HCT116 (cell line): Measurements from ENCODE around the gene NCOA1.

Experiments used
- CEBPB ChIP-seq: IDR thresholded peaks from 2 replicates; pipeline ENCODE4 v1.6.1; 2012; ENCODE audit warnings: low read depth
- EZH2 ChIP-seq: fragments of 200-600 bp; sonication (generic); IDR thresholded peaks from 2 replicates; pipeline ENCODE4 v1.6.1; 2017; ENCODE audit warnings: antibody characterized with exemption, mixed run types
- POLR2AphosphoS5 ChIP-seq: IDR thresholded peaks from 2 replicates; pipeline ENCODE4 v1.6.1; 2011; ENCODE audit warnings: mild to moderate bottlenecking, low read depth, low read length, moderate library complexity
- ZNF274 ChIP-seq: fragments of 200-500 bp; sonication (Bioruptor generic); IDR thresholded peaks from 2 replicates; pipeline ENCODE4 v1.6.1; 2014; ENCODE audit warnings: mild to moderate bottlenecking, low read depth, low read length, inconsistent platforms
- TF ChIP-seq, protein P1 (sequence below), 3 experiments: fragments of 200-600 bp in 1 of 3; sonication (generic) in 1 of 3; IDR thresholded peaks in 2 of 3; conservative IDR thresholded peaks in 1 of 3; 2 replicates each; pipeline ENCODE4 v1.5.1; 2012 to 2017; ENCODE audit warnings: low read depth in 2 of 3, low read length in 2 of 3, antibody characterized with exemption in 1 of 3, borderline replicate concordance in 1 of 3, control low read depth in 1 of 3, mild to moderate bottlenecking in 1 of 3, mixed read lengths in 1 of 3, mixed run types in 1 of 3, moderate library complexity in 1 of 3; ENCODE audit not compliant: insufficient read depth in 1 of 3
- TF ChIP-seq, protein P2 (sequence below): IDR thresholded peaks from 2 replicates; pipeline ENCODE4 v1.6.1; 2012
- TF ChIP-seq, protein P3 (sequence below): IDR thresholded peaks from 2 replicates; pipeline ENCODE4 v1.6.1; 2012; ENCODE audit warnings: low read depth

GRCh38 chr2:24743924-24744323 lies 252.9 kb downstream of the NCOA1 start:
- TF ChIP-seq, protein P1, sequence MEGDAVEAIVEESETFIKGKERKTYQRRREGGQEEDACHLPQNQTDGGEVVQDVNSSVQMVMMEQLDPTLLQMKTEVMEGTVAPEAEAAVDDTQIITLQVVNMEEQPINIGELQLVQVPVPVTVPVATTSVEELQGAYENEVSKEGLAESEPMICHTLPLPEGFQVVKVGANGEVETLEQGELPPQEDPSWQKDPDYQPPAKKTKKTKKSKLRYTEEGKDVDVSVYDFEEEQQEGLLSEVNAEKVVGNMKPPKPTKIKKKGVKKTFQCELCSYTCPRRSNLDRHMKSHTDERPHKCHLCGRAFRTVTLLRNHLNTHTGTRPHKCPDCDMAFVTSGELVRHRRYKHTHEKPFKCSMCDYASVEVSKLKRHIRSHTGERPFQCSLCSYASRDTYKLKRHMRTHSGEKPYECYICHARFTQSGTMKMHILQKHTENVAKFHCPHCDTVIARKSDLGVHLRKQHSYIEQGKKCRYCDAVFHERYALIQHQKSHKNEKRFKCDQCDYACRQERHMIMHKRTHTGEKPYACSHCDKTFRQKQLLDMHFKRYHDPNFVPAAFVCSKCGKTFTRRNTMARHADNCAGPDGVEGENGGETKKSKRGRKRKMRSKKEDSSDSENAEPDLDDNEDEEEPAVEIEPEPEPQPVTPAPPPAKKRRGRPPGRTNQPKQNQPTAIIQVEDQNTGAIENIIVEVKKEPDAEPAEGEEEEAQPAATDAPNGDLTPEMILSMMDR (IDR thresholded peaks at IDR 0.05 in 2 of 3, conservative IDR thresholded peaks at IDR 0.05 in 1 of 3; ENCODE audit: borderline replicate concordance in 1 of 3, insufficient read depth in 1 of 3, low read depth in 2 of 3, low read length in 2 of 3) = no peak
- TF ChIP-seq CEBPB = no peak
- TF ChIP-seq, protein P2, sequence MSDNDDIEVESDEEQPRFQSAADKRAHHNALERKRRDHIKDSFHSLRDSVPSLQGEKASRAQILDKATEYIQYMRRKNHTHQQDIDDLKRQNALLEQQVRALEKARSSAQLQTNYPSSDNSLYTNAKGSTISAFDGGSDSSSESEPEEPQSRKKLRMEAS = no peak
- no peak for TF ChIP-seq ZNF274
- TF ChIP-seq POLR2AphosphoS5 = no peak
- TF ChIP-seq, protein P3, sequence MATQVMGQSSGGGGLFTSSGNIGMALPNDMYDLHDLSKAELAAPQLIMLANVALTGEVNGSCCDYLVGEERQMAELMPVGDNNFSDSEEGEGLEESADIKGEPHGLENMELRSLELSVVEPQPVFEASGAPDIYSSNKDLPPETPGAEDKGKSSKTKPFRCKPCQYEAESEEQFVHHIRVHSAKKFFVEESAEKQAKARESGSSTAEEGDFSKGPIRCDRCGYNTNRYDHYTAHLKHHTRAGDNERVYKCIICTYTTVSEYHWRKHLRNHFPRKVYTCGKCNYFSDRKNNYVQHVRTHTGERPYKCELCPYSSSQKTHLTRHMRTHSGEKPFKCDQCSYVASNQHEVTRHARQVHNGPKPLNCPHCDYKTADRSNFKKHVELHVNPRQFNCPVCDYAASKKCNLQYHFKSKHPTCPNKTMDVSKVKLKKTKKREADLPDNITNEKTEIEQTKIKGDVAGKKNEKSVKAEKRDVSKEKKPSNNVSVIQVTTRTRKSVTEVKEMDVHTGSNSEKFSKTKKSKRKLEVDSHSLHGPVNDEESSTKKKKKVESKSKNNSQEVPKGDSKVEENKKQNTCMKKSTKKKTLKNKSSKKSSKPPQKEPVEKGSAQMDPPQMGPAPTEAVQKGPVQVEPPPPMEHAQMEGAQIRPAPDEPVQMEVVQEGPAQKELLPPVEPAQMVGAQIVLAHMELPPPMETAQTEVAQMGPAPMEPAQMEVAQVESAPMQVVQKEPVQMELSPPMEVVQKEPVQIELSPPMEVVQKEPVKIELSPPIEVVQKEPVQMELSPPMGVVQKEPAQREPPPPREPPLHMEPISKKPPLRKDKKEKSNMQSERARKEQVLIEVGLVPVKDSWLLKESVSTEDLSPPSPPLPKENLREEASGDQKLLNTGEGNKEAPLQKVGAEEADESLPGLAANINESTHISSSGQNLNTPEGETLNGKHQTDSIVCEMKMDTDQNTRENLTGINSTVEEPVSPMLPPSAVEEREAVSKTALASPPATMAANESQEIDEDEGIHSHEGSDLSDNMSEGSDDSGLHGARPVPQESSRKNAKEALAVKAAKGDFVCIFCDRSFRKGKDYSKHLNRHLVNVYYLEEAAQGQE = no peak
- no peak for TF ChIP-seq EZH2
